Thyroid gland (tissue), 4 donors: ENCODE data around the gene SPAG6. TPM values are rescaled to one million over a fixed set of nuclear protein-coding genes. Genes with fewer than 3 reads are reported as not detected.

ENCODE experiments used
- DNase-seq, 2 donors: peaks; one replicate each; pipeline ENCODE4 v3.0.0-alpha.2; 2019
- H3K27ac ChIP-seq, 3 donors: fragments of 200-600 bp; sonication (generic); 1 replicate in 2 of 3; 2 replicates in 1 of 3; pipeline ENCODE4 v1.5.1; 2016 to 2019; ENCODE audit warnings: mild to moderate bottlenecking in 1 of 3, moderate library complexity in 1 of 3
- H3K27me3 ChIP-seq: fragments of 200-600 bp; sonication (generic); one replicate; pipeline ENCODE4 v1.5.1; 2019
- H3K36me3 ChIP-seq, 2 donors: fragments of 200-600 bp; sonication (generic); one replicate each; pipeline ENCODE4 v1.5.1; 2016 to 2019
- H3K4me1 ChIP-seq, 2 donors: fragments of 200-600 bp; sonication (generic); one replicate each; pipeline ENCODE4 v1.5.1; 2017 to 2019
- H3K4me3 ChIP-seq, 3 donors: fragments of 200-600 bp; sonication (generic); replicated peaks in 1 of 3; 1 replicate in 2 of 3; 2 replicates in 1 of 3; pipeline ENCODE4 v1.5.1; 2016; ENCODE audit warnings: mild to moderate bottlenecking in 1 of 3
- H3K9me3 ChIP-seq: fragments of 200-600 bp; sonication (generic); one replicate; pipeline ENCODE4 v1.5.1; 2017
- CTCF ChIP-seq, 6 experiments: fragments of 200-600 bp in 3 of 6; fragments of 450-650 bp in 3 of 6; sonication (generic) in 3 of 6; IDR thresholded peaks; one replicate each; pipeline ENCODE4 v1.5.1; 2016 to 2019; ENCODE audit warnings: antibody characterized with exemption in 6 of 6, mild to moderate bottlenecking in 2 of 6, inconsistent platforms in 1 of 6, moderate library complexity in 1 of 6
- POLR2A ChIP-seq, 2 donors: fragments of 450-650 bp; IDR thresholded peaks; one replicate each; pipeline ENCODE4 v1.6.1; 2017; ENCODE audit warnings: antibody characterized with exemption in 2 of 2, mild to moderate bottlenecking in 2 of 2, moderate library complexity in 1 of 2
- WGBS, 2 donors: methylation state at CpG; one replicate each; pipeline ENCODE4 v1.1.5; 2017; 5-methylcytosine and 5-hydroxymethylcytosine counted together
- intact Hi-C: fragments of 100-400 bp; cut with DNase I; formaldehyde crosslinking; loops from one replicate; pipeline ENCODE4 v1.15.1; 2023
- total RNA-seq, 4 donors: library from RNA; depleted of rRNA; stranded (reverse); fragments of >200 nt; gene quantifications; one replicate each; pipeline ENCODE4 v1.2.3, GENCODE V29; 2016

Gene SPAG6
- total RNA-seq, 4 donors from 2014 or later, result 0.27 TPM; not detected in 3

- 74% methylated on average over 2 of the region's 2 CpGs for WGBS, 2 donors
- Histone ChIP-seq H3K27ac (no peak overlapping the region), H3K4me1 (no peaks in the 10 kb centered on the region), H3K27me3 (no peaks in the 10 kb centered on the region), H3K36me3 (no peaks in the 10 kb centered on the region), H3K4me3 (no peak overlapping the region), H3K9me3 (no peaks in the 10 kb centered on the region)
- no peak for DNase-seq
- TF ChIP-seq CTCF (IDR thresholded peaks at IDR 0.05), result no peak
- no peak for TF ChIP-seq POLR2A (IDR thresholded peaks at IDR 0.05)
- intact Hi-C loops, result no loop called here
These were observed 21.5 kb downstream of the SPAG6 start for GRCh38 chr10:22366771-22367170.

DNA sequence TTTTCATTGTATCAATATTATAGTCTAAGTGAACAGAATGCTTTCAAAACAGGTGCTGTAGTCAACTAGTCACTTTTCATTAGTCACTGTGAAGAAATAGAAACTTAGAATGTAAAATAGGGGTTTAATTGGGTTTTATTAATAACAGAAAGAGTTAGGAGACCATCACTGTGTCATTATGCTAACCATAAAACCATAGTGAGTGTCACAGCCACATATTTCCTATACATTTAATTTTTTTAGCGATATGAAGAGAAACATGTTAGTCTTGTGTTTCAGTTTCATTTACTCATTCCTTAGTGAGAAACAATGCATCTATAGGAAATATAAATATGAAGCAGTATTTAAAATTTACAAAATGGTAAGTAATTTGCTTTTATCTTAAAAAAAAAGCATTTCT lies 22.2 kb downstream of the SPAG6 start:
- Histone ChIP-seq H3K27ac (no peak overlapping the region), H3K4me3 (no peak overlapping the region), H3K36me3 (no peaks in the 10 kb centered on the region), H3K9me3 (no peaks in the 10 kb centered on the region), H3K27me3 (no peaks in the 10 kb centered on the region), H3K4me1 (no peaks in the 10 kb centered on the region)
- no peak for TF ChIP-seq CTCF (IDR thresholded peaks at IDR 0.05)
- TF ChIP-seq POLR2A (IDR thresholded peaks at IDR 0.05), result no peak
- no peak for DNase-seq
- WGBS, 2 donors, result 90 to 96% methylated on average over 1 of the region's 1 CpG
- intact Hi-C loops, result no loop called here

DNA sequence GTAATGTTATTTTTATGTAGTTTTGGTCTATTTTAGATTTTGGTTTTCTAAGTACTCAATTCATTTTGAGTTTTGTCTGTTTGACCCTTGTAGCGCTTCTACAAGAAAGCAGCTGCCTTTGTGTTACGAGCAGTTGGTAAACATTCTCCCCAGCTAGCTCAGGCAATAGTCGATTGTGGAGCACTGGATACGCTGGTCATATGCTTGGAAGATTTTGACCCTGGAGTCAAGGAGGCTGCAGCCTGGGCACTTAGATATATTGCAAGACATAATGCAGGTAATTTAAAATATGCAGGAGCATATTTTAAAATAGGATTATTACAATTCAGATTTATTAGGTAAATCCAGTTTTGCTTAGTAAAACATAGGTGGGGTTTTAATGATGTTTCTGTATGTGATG lies 23.1 kb downstream of the SPAG6 start:
- H3K4me1 ChIP-seq, result no peaks in the 10 kb centered on the region
- no peak for DNase-seq
- H3K4me3 ChIP-seq, result no peak overlapping the region
- no peaks in the 10 kb centered on the region for H3K9me3 ChIP-seq
- H3K27ac ChIP-seq, result no peak overlapping the region
- WGBS, 2 donors, result 87 to 89% methylated on average over 4 of the region's 4 CpGs
- no peaks in the 10 kb centered on the region for H3K27me3 ChIP-seq
- intact Hi-C loops, result no loop called here
- H3K36me3 ChIP-seq, result no peaks in the 10 kb centered on the region
- TF ChIP-seq CTCF (IDR thresholded peaks at IDR 0.05) (no peak), POLR2A (IDR thresholded peaks at IDR 0.05) (no peak)

GRCh38 chr10:22368981-22369380 lies 23.7 kb downstream of the SPAG6 start:
- H3K36me3 ChIP-seq, result no peaks in the 10 kb centered on the region
- TF ChIP-seq CTCF (IDR thresholded peaks at IDR 0.05) (no peak), POLR2A (IDR thresholded peaks at IDR 0.05) (no peak)
- no peaks in the 10 kb centered on the region for H3K27me3 ChIP-seq
- WGBS, 2 donors, result 50 to 72% methylated on average over 2 of the region's 2 CpGs
- intact Hi-C loops, result no loop called here
- no peak for DNase-seq
- H3K4me1 ChIP-seq, result no peaks in the 10 kb centered on the region
- no peaks in the 10 kb centered on the region for H3K9me3 ChIP-seq
- no peak overlapping the region for H3K4me3 ChIP-seq
- no peak overlapping the region for H3K27ac ChIP-seq

DNA sequence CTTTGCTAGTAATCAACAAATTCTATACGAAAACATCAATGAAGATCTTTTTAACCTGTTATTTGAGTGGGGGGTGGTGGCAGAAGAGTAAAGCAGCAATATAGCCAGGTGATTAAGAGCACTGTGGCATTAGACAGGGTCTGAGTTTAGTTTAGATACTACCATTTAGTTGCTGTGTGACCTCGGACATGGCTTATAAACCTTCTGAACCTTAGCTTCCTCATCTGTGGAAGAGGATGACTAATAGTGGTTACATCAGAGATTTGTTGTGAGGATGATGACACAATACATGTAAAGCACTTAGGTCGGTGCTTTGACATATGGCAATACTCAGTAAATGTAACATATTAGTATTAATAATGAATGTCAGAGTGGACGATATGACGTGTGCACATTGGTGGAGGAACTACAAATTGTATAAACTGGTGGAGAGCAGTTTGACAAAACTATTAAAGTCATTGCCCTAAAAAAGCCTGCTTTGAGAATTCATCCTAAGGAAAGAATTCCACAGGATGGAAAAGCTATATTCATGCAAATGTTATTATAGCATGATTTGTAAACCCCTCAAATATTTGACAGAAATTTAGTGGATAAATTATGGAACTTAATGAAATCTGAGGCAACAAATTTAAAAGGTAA lies 24.3 kb downstream of the SPAG6 start:
- intact Hi-C loops, result no loop called here
- 89 to 93% methylated on average over 5 of the region's 5 CpGs for WGBS, 2 donors
- TF ChIP-seq CTCF (IDR thresholded peaks at IDR 0.05) (no peak), POLR2A (IDR thresholded peaks at IDR 0.05) (no peak)
- Histone ChIP-seq H3K4me3 (no peak overlapping the region), H3K4me1 (no peaks in the 10 kb centered on the region), H3K27ac (no peak overlapping the region), H3K36me3 (no peaks in the 10 kb centered on the region), H3K27me3 (no peaks in the 10 kb centered on the region), H3K9me3 (no peaks in the 10 kb centered on the region)
- DNase-seq, result no peak
